Fibroblast of the conjunctiva (primary cell): ENCODE results near the gene ARHGAP12.
A peak's percentile ranks its signal among the peaks of the same experiment; 100 is the strongest.
"Not testable (repeated sequence)": the region's sequence is repeated elsewhere in the genome, so short reads cannot be mapped to it uniquely, and the experiment has no call there.

Source experiments
- DNase-seq: peaks from one replicate; pipeline ENCODE4 v3.0.0-alpha.2; 2010; ENCODE audit warnings: low read depth

ARHGAP12 gene

DNA sequence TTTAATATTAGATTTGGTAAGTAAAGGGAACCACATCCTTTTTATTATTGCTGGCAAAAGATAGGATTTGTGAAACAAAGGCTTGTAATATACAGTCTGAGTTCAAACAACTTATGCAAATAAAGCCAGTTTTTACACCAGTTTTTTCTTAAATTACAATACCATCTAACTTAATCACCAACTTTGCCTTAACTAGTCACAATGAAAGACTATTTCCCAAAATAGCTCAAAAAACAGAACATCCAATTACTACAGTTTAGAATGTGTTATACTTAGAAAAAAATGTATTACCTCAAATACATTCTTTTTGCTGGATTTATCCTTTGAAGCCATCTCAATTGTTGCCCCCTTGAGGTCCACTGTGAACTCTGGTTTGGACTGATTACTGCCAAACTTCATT, 108.5 kb downstream of the ARHGAP12 start:
- no peak for DNase-seq

- peak; percentile 40 for DNase-seq
Observed at GRCh38 chr10:31819391-31819820, 109.2 kb downstream of the ARHGAP12 start.

DNA sequence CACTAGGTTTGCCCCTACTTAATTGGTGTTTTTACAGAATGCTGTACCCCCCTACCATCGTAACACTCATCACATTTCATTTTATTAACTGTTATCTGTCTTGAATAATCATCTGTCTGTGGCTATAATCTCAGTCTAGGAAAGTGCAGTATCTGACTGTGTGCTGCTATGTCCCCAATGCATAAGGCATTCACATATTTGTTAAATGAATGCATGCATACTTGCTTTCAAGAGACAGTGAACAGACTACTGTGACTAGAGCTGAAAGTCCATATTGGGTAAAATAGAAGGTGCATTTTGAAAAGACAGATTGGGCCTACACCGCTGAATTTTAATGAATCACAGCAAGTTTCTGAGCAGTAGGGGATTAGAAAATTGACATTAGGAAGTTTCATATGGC, 112.3 kb downstream of the ARHGAP12 start:
- DNase-seq, result no peak

DNA sequence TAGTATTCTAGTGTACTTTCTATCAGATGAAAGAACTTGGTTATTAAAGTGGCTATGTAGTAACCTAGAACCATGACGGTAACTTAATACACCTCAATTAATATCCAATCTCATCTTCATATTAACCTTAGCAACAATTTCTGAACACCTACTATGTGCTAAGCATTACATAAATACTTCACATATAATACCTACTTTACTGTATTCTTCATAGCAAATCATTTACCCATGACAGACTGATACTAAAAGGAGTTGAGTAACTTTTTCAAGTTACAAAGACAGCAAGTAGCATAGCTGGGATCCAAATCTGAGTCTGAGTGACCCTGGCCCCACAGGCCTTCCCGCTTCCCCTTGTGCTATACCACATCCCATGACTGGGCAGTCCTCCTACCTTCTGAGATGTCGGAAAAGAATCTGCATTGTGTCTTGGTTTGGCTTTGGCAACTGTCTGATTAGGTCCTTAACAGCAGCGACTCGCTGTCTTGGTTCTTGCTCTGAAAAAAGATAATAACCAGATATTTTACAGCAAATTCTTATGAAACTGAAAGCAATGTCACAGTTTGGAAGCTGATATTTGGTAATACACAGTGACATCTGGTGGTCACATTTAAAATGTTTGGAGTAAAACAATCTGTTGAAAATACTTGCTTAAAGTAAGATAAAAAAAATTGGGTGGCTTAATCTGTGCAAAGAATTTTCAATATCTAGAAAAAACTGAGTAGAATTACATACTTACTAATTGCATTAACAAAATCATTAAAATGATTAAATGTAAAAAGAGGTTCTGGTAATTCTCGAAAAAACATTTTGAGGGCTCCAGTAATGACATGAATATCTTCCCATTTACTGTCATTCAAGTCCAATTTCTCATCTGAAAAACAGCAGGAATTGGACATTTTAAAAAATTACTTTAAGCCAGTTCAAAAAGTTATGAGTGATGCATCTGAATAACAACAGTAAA, 120.1 kb downstream of the ARHGAP12 start:
- peak; percentile 75 for DNase-seq

DNA sequence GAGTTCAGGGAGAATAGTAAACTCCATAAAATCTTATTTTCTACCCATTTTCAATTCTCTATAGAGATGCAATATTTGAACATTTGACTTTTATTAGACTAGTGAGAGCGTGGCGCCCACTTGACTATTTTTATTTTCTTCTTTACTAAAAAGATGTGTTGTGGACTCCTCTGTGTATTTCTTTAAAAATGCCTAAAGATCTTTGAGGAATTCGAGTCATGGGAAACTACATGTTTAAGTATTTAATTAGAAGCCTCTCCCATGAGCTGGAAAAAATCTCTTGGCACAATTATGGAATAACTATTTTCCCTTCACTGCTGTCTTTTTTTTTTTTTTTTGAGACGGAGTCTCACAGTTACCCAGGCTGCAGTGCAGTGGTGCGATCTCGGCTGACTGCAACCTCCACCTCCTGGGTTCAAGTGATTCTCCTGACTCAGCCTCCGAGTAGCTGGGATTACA, 124.2 kb downstream of the ARHGAP12 start:
- DNase-seq, result no peak

DNA sequence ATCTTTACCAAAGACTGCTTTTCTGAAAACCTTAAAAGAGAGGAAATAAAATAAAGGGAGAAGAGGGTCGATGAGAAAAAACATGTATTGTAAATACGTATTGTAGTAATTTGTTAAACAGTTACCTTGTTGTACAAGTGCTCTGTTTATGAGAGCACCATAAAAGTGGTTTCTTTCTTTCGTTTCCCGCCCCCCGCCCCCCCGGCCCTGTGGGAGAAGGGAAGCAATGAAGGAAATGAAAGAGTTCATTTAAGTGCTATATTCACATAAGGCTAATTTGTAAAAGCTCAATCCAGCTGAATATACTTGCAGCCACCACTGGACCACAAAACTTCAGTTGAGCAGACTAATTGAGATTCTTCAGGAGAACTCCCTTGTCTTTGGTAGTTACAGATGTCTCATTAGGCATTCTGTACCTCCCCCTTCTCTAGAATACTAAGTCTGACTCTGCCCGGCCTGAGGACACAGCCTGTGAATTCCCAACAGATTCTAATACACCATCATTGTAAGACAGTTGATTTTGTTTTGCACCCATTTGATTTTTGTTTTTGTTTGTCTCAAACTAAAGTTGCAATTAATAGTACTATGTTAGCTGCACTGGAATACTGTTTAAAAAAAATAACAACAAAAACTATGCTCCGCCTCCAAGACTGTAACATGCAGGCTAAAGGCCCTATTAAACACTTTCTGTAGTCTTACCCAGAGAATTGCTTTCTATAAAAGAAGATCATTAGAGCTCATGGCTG, 124.9 kb downstream of the ARHGAP12 start:
- DNase-seq, result no peak

- no peak for DNase-seq
Observed at GRCh38 chr10:31799181-31799580, 129.4 kb downstream of the ARHGAP12 start.

- no peak for DNase-seq
Observed at GRCh38 chr10:31792745-31793144, 135.9 kb downstream of the ARHGAP12 start.

DNA sequence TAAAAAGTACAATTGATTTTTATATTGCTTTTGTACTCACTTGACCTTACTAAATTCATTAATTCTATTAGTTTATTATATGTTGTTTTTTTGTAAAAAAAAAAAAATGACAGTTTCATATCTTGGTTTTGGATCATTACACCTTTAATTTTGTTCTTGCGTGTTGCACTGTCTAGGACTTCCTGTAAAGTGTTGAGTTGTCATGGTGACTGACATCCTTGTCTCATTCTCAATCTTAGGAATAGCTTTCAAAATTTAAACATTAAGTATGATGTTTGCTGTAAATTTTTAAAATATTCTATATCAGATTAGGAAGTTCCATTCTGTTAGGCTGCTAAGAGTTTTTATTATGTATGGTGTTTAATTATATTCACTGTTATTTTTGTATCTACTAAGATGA, 139.1 kb downstream of the ARHGAP12 start:
- DNase-seq, result no peak

- DNase-seq, result no peak
Observed at GRCh38 chr10:31782701-31783100, 145.9 kb downstream of the ARHGAP12 start.

GRCh38 chr10:31780717-31781116, 147.9 kb downstream of the ARHGAP12 start:
- no peak for DNase-seq

DNA sequence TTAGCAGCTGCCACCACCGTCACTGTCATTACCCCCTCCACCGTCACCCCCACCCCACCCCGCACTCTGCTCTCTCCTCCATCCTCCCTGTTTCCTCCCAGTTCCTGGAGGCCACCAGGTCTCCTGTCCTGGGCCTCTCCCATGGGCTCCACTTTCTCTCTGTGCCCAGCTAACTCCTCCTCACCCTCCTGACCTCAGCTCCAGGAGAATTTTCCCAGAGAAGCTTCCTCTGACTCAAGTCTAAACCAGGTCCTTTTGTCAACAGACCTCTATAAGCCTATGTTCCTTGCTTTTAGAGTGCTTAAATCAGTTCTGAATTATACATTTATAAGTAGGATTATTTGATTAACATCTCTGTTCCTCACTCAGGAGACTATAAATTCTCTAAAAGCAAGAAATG, 150.0 kb downstream of the ARHGAP12 start:
- DNase-seq, result no peak

DNA sequence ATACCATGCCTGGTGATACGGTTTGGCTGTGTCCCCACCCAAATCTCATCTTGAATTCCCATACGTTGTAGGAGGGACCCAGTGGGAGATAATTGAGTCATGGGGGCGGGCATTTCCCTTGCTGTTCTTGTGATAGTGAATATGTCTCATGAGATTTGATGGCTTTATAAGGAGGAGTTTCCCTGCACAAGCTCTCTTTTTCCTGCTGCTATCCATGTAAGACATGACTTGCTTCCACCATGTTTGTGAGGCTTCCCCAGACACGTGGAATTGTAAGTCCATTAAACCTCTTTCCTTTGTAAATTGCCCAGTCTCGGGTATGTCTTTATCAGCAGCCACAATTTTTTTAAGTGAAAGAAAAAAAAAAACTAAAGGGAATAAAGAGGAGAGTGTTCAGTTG, 152.5 kb downstream of the ARHGAP12 start:
- no peak for DNase-seq

DNA sequence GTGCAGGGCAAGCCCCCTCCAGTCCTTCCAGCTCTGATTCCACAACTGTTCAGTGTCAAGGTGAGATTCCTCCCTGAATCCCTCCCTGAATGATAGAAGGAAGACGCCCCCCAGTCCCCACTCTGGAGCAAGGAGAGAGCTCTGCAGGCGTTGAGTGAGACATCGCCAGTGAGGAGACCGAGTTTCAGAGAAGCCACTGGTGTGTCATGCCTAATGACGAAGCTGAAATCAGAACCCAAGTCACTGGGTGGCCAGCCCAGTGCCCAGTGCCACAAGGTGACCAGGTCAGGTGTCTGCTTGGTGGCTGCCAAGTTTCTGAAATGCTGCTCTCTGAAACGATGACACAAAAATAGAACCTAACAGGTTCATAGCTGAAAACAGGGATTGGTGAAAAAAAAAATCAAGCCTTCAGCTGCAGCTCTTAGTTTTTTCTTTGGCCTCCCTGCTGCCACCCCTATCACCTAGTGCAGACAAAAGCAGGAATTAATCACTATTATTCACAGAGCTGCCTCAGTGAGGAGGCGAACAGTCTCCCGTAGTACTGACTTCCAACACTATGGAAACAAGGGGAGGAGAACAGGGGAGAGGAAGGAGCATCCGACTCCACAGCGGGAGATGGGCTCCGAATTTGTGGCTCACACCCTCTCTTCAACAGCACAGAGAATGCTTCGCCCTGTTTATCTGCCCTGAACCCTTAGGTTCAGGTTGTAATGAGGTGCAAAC, 153.5 kb downstream of the ARHGAP12 start:
- DNase-seq, result no peak

DNA sequence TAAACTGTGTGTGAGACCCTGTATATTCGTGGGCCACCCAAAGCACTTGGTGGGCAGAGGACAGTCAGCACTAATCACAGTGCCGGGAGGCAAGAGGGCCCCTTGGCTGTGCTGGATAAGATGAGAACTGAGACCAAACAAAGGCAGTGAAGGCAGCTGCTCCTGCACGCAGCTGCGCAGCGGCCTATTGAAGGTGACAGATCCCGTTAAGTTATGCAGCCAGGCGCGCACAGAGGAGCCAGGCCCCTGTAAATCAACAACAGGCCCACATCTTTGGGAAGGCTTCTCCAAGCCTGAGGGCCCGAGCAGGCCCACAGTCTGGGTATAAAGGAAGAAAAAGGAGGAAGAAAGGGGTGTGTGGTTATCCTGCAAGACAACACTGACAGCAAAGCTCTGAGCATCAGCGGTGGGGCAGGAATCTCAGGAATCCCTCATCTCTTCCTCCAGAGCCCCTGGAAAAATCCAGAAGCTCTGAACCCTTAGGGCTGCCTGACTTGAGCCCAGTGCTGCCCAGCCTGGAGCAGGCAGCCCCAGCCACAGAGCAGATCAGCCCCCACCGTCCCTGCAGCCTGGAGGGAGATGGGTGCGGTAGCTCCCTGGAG, 154.2 kb downstream of the ARHGAP12 start:
- no peak for DNase-seq

DNA sequence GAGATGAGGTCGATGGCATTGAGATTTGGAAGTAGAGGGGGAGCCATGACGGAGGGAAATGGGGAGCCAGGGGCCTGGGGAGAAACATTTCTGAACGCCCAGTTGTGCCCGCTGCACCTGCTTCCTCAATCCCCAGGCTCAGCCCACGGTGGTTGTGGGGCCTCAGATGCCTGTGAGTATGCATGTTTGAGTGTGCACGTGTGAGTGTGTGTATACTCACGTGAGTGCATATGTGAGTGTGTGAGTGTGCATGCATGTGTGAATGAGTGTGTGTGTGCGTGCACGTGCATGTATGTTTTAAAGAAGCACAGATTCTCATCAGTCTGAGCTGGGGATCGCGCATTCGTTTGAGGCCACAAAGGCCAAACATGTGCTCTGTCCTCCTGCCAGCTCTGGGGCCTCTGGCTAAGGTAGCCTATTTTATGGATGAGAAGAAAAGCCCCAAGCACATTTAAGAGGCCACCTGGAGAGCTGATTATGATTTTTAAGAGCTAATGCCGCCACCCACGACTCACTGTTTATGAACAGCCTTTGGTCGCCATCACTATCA, 154.8 kb downstream of the ARHGAP12 start:
- DNase-seq, result no peak

DNA sequence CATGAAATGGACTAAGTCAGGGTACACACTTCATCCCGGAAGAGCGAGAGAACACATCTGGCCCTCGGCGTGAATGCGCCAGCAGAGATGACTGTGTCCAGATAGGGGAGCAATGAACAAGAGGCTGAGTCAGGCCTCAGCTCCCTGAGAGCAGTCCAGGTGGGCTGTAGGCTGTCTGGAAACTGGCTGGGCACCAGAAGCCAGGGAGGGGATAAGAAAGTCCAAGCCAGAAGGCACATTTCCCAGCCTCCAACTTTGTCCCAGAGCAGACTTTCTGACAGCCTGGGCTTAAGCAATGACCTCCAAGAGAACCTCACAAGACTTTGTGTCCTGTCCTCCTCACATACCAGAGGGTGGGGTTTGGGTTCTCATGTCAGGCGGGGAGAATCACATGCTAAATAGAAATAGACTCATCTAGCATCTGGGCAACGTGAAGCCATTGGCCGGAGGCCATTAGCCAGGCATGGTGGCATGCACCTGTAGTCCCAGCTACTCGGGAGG, 157.2 kb downstream of the ARHGAP12 start:
- no peak for DNase-seq

GRCh38 chr10:31770307-31770902, 158.2 kb downstream of the ARHGAP12 start:
- no peak for DNase-seq

- DNase-seq, result no peak
Observed at GRCh38 chr10:31769564-31769963, 159.1 kb downstream of the ARHGAP12 start.

GRCh38 chr10:31768935-31769334, 159.7 kb downstream of the ARHGAP12 start:
- not testable (repeated sequence) for DNase-seq

DNA sequence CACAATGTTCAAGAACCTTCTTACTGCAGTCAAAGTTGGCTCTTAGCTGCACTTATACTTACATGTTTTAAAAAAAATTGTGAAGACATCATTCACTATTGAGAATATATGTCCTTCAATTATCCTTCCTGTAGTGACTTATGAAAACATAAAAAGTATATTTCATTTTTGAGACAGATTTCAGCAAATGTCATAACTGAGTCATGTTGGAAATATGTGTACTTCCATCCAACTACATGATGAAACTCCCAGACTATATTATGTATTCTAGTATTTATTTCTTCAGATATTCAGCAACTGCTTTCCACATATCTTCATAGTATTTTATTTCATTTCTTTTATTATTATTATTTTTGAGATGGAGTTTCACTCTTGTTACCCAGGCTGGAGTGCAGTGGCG, 160.2 kb downstream of the ARHGAP12 start:
- DNase-seq, result peak; percentile 61
